NCI-H1694 (cell line): ENCODE measurements around the gene TNFSF8.

ENCODE experiments used
- DNase-seq: peaks from one replicate; lab custom pipeline; 2025; lab: John Stamatoyannopoulos, UW

Gene TNFSF8

GRCh38 chr9:114905170-114905940 is 25.0 kb downstream of the TNFSF8 start:
- no peak for DNase-seq

GRCh38 chr9:114902786-114903524 is 27.4 kb downstream of the TNFSF8 start:
- DNase-seq = no peak

GRCh38 chr9:114900942-114901802 is 29.2 kb downstream of the TNFSF8 start:
- DNase-seq = no peak

- no peak for DNase-seq
Observed at GRCh38 chr9:114899995-114900394, 30.4 kb downstream of the TNFSF8 start.

- DNase-seq = no peak
Observed at GRCh38 chr9:114899461-114899860, 30.9 kb downstream of the TNFSF8 start.

- DNase-seq = no peak
Observed at GRCh38 chr9:114898741-114899140, 31.6 kb downstream of the TNFSF8 start.

- no peak for DNase-seq
Observed at GRCh38 chr9:114897196-114897595, 33.2 kb downstream of the TNFSF8 start.

GRCh38 chr9:114896344-114896743 is 34.0 kb downstream of the TNFSF8 start:
- no peak for DNase-seq

GRCh38 chr9:114895521-114895991 is 34.8 kb downstream of the TNFSF8 start:
- no peak for DNase-seq

- DNase-seq = no peak
Observed at GRCh38 chr9:114894609-114895433, 35.6 kb downstream of the TNFSF8 start.

- DNase-seq = no peak
Observed at GRCh38 chr9:114894206-114894605, 36.2 kb downstream of the TNFSF8 start.

- no peak for DNase-seq
Observed at GRCh38 chr9:114893221-114894010, 37.0 kb downstream of the TNFSF8 start.

GRCh38 chr9:114889802-114890224 is 40.6 kb downstream of the TNFSF8 start:
- no peak for DNase-seq

- DNase-seq = no peak
Observed at GRCh38 chr9:114888607-114889006, 41.8 kb downstream of the TNFSF8 start.

- DNase-seq = no peak
Observed at GRCh38 chr9:114887963-114888362, 42.4 kb downstream of the TNFSF8 start.

GRCh38 chr9:114884787-114885452 is 45.5 kb downstream of the TNFSF8 start:
- no peak for DNase-seq

GRCh38 chr9:114883709-114884108 is 46.7 kb downstream of the TNFSF8 start:
- DNase-seq = no peak

GRCh38 chr9:114880291-114880745 is 50.1 kb downstream of the TNFSF8 start:
- DNase-seq = no peak

- DNase-seq = no peak
Observed at GRCh38 chr9:114878879-114879564, 51.4 kb downstream of the TNFSF8 start.
